ENCODE data around the gene PROCR.
"Not testable (repeated sequence)": the region's sequence is repeated elsewhere in the genome, so short reads cannot be mapped to it uniquely, and the experiment has no call there.

Gene PROCR

GRCh38 chr20:35193031-35193791 is 21.3 kb downstream of the PROCR start:
- not testable (repeated sequence) for DNase-seq (ENCODE audit: low read depth)

- no peak for DNase-seq (ENCODE audit: low read depth)
These were observed 24.4 kb downstream of the PROCR start for GRCh38 chr20:35196313-35196712.

GRCh38 chr20:35199740-35200139 is 27.9 kb downstream of the PROCR start:
- DNase-seq (ENCODE audit: low read depth): no peak

GRCh38 chr20:35200267-35200666 is 28.4 kb downstream of the PROCR start:
- DNase-seq (ENCODE audit: low read depth): no peak

GRCh38 chr20:35201467-35201866 is 29.6 kb downstream of the PROCR start:
- not testable (repeated sequence) for DNase-seq (ENCODE audit: low read depth)

GRCh38 chr20:35206802-35207201 is 34.9 kb downstream of the PROCR start:
- DNase-seq (ENCODE audit: low read depth): no peak

GRCh38 chr20:35207950-35208611 is 36.2 kb downstream of the PROCR start:
- peak; percentile 64 for DNase-seq (ENCODE audit: low read depth)

GRCh38 chr20:35215066-35215956 is 43.4 kb downstream of the PROCR start:
- no peak for DNase-seq (ENCODE audit: low read depth)

- no peak for DNase-seq (ENCODE audit: low read depth)
These were observed 44.7 kb downstream of the PROCR start for GRCh38 chr20:35216541-35216940.

GRCh38 chr20:35223941-35224340 is 52.1 kb downstream of the PROCR start:
- no peak for DNase-seq (ENCODE audit: low read depth)

- no peak for DNase-seq (ENCODE audit: low read depth)
These were observed 52.7 kb downstream of the PROCR start for GRCh38 chr20:35224536-35224935.

GRCh38 chr20:35225319-35226125 is 53.6 kb downstream of the PROCR start:
- DNase-seq (ENCODE audit: low read depth): no peak

- DNase-seq (ENCODE audit: low read depth): no peak
These were observed 54.4 kb downstream of the PROCR start, which contains the start of gene MMP24 for GRCh38 chr20:35226126-35226883. Gene MMP24 (plus strand): TSS chr20:35226690. CDS start chr20:35226739, 49 bp downstream.
